IPS-15b (cell line): ENCODE results near the gene GRIK1.

Experiments used
- H3K27me3 ChIP-seq: one replicate; pipeline ENCODE4 v1.6.1; 2013; ENCODE audit warnings: low read length; ENCODE audit not compliant: control insufficient read depth, insufficient read depth
- H3K36me3 ChIP-seq: one replicate; pipeline ENCODE4 v1.6.1; 2013; ENCODE audit warnings: low read length; ENCODE audit not compliant: control insufficient read depth, insufficient read depth
- H3K4me1 ChIP-seq: one replicate; pipeline ENCODE4 v1.6.1; 2013; ENCODE audit warnings: mild to moderate bottlenecking, low read length; ENCODE audit not compliant: control insufficient read depth, insufficient read depth
- H3K4me3 ChIP-seq: one replicate; pipeline ENCODE4 v1.5.1; 2013; ENCODE audit warnings: low read depth, low read length
- H3K9ac ChIP-seq: one replicate; pipeline ENCODE4 v1.6.1; 2013; ENCODE audit warnings: low read depth, mild to moderate bottlenecking, low read length
- H3K9me3 ChIP-seq: one replicate; pipeline ENCODE4 v1.6.1; 2013; ENCODE audit warnings: mild to moderate bottlenecking, low read length; ENCODE audit not compliant: control insufficient read depth, insufficient read depth

The GRIK1 gene

GRCh38 chr21:29827236-29827635 lies 112.6 kb downstream of the GRIK1 start:
- H3K9me3 ChIP-seq, result peaks cover 13% of the 10 kb centered on the region
- H3K27me3 ChIP-seq, result no peaks in the 10 kb centered on the region
- no peak overlapping the region for H3K9ac ChIP-seq
- H3K4me3 ChIP-seq, result no peak overlapping the region
- H3K4me1 ChIP-seq, result no peaks in the 10 kb centered on the region
- no peaks in the 10 kb centered on the region for H3K36me3 ChIP-seq

- no peaks in the 10 kb centered on the region for H3K27me3 ChIP-seq
- no peaks in the 10 kb centered on the region for H3K4me1 ChIP-seq
- H3K9me3 ChIP-seq, result peaks cover 4% of the 10 kb centered on the region
- H3K36me3 ChIP-seq, result no peaks in the 10 kb centered on the region
- no peak overlapping the region for H3K4me3 ChIP-seq
- H3K9ac ChIP-seq, result no peak overlapping the region
Measured at GRCh38 chr21:29826386-29826785, 113.4 kb downstream of the GRIK1 start.

GRCh38 chr21:29825936-29826335 lies 113.9 kb downstream of the GRIK1 start:
- H3K4me1 ChIP-seq, result no peaks in the 10 kb centered on the region
- no peak overlapping the region for H3K9ac ChIP-seq
- H3K4me3 ChIP-seq, result no peak overlapping the region
- no peaks in the 10 kb centered on the region for H3K9me3 ChIP-seq
- H3K36me3 ChIP-seq, result no peaks in the 10 kb centered on the region
- H3K27me3 ChIP-seq, result no peaks in the 10 kb centered on the region

GRCh38 chr21:29825345-29825744 lies 114.5 kb downstream of the GRIK1 start:
- H3K4me3 ChIP-seq, result no peak overlapping the region
- H3K27me3 ChIP-seq, result no peaks in the 10 kb centered on the region
- no peaks in the 10 kb centered on the region for H3K9me3 ChIP-seq
- no peaks in the 10 kb centered on the region for H3K4me1 ChIP-seq
- H3K9ac ChIP-seq, result no peak overlapping the region
- no peaks in the 10 kb centered on the region for H3K36me3 ChIP-seq

GRCh38 chr21:29822064-29822463 lies 117.7 kb downstream of the GRIK1 start:
- no peak overlapping the region for H3K4me3 ChIP-seq
- no peaks in the 10 kb centered on the region for H3K9me3 ChIP-seq
- no peaks in the 10 kb centered on the region for H3K4me1 ChIP-seq
- no peaks in the 10 kb centered on the region for H3K36me3 ChIP-seq
- no peaks in the 10 kb centered on the region for H3K27me3 ChIP-seq
- no peak overlapping the region for H3K9ac ChIP-seq

GRCh38 chr21:29821230-29821629 lies 118.6 kb downstream of the GRIK1 start:
- no peak overlapping the region for H3K4me3 ChIP-seq
- H3K9me3 ChIP-seq, result no peaks in the 10 kb centered on the region
- H3K4me1 ChIP-seq, result no peaks in the 10 kb centered on the region
- H3K27me3 ChIP-seq, result no peaks in the 10 kb centered on the region
- H3K9ac ChIP-seq, result no peak overlapping the region
- H3K36me3 ChIP-seq, result no peaks in the 10 kb centered on the region

- Histone ChIP-seq H3K36me3 (no peaks in the 10 kb centered on the region), H3K4me1 (no peaks in the 10 kb centered on the region), H3K9me3 (no peaks in the 10 kb centered on the region), H3K9ac (no peak overlapping the region), H3K27me3 (no peaks in the 10 kb centered on the region), H3K4me3 (no peak overlapping the region)
Measured at GRCh38 chr21:29819675-29820326, 120.0 kb downstream of the GRIK1 start.

GRCh38 chr21:29818383-29818921 lies 121.3 kb downstream of the GRIK1 start:
- no peak overlapping the region for H3K4me3 ChIP-seq
- H3K27me3 ChIP-seq, result no peaks in the 10 kb centered on the region
- no peak overlapping the region for H3K9ac ChIP-seq
- no peaks in the 10 kb centered on the region for H3K9me3 ChIP-seq
- H3K36me3 ChIP-seq, result no peaks in the 10 kb centered on the region
- H3K4me1 ChIP-seq, result no peaks in the 10 kb centered on the region

- Histone ChIP-seq H3K9ac (no peak overlapping the region), H3K27me3 (no peaks in the 10 kb centered on the region), H3K4me1 (no peaks in the 10 kb centered on the region), H3K36me3 (no peaks in the 10 kb centered on the region), H3K9me3 (no peaks in the 10 kb centered on the region), H3K4me3 (no peak overlapping the region)
Measured at GRCh38 chr21:29817450-29817849, 122.3 kb downstream of the GRIK1 start.

GRCh38 chr21:29812947-29813346 lies 126.8 kb downstream of the GRIK1 start:
- Histone ChIP-seq H3K27me3 (no peaks in the 10 kb centered on the region), H3K4me1 (no peaks in the 10 kb centered on the region), H3K9me3 (no peaks in the 10 kb centered on the region), H3K36me3 (no peaks in the 10 kb centered on the region), H3K4me3 (no peak overlapping the region), H3K9ac (no peak overlapping the region)

- Histone ChIP-seq H3K4me1 (no peaks in the 10 kb centered on the region), H3K27me3 (no peaks in the 10 kb centered on the region), H3K9ac (no peak overlapping the region), H3K36me3 (no peaks in the 10 kb centered on the region), H3K9me3 (no peaks in the 10 kb centered on the region), H3K4me3 (no peak overlapping the region)
Measured at GRCh38 chr21:29810871-29811270, 128.9 kb downstream of the GRIK1 start.

- Histone ChIP-seq H3K9ac (no peak overlapping the region), H3K27me3 (no peaks in the 10 kb centered on the region), H3K4me3 (no peak overlapping the region), H3K36me3 (no peaks in the 10 kb centered on the region), H3K4me1 (no peaks in the 10 kb centered on the region), H3K9me3 (no peaks in the 10 kb centered on the region)
Measured at GRCh38 chr21:29808153-29808552, 131.6 kb downstream of the GRIK1 start.
